ENCODE data around the gene FAM118B. TPM values are rescaled to one million over a fixed set of nuclear protein-coding genes. Genes with fewer than 3 reads are reported as not detected.

Gene FAM118B
- total and polyA plus RNA-seq, 2 of the 8 experiments (the other 6 are each of a cell fraction or from before 2014, with no cell fraction given), result 25.3 to 48.3 TPM

GRCh38 chr11:126267650-126268049 lies 56.1 kb downstream of the FAM118B start:
- Histone ChIP-seq H3K27ac (ENCODE audit: low read depth, low read length) (no peak overlapping the region; the same call in 1 of the 2 replicates), H2AFZ (ENCODE audit: low read length) (no peak overlapping the region), H3K79me2 (ENCODE audit: control insufficient read depth in 1 of 2, insufficient read depth in 2 of 2, low read length in 2 of 2) (peaks cover 0 to 35% of the 10 kb centered on the region in 2 experiments; a peak in 2 of 4 replicates)
- TF ChIP-seq RNF2 (IDR thresholded peaks at IDR 0.05; ENCODE audit: borderline replicate concordance, low read depth, low read length, missing control alignments, poor library complexity, severe bottlenecking), result no peak
- no peak for TF ChIP-seq MAFK (IDR thresholded peaks at IDR 0.05; ENCODE audit: low read depth, low read length)
- no peak for TF ChIP-seq TCF12 (IDR thresholded peaks at IDR 0.05; ENCODE audit: low read depth, low read length)
- no peak for TF ChIP-seq TAF1 (IDR thresholded peaks at IDR 0.05; ENCODE audit: low read depth, low read length)
- no peak for TF ChIP-seq SAP30 (IDR thresholded peaks at IDR 0.05; ENCODE audit: insufficient read depth, insufficient replicate concordance, low read length)

More at GRCh38 chr11:126267650-126268049, 56.1 kb downstream of the FAM118B start:
- Histone ChIP-seq H2AK5ac (ENCODE audit: low read depth, low read length) (no peak overlapping the region), H3K4me2 (ENCODE audit: insufficient read depth in 1 of 2, low read depth in 2 of 2, low read length in 2 of 2) (peak overlapping the region; percentile 85 to 90), H4K91ac (replicated peaks; ENCODE audit: insufficient read length, low read length) (no peak overlapping the region), H3K36me3 (ENCODE audit: control insufficient read depth in 2 of 4, insufficient read depth in 4 of 4, low read length in 3 of 4) (peaks cover 36 to 54% (median 44%) of the 10 kb centered on the region in 4 experiments), H3K79me1 (ENCODE audit: low read depth, low read length) (peaks cover 7% of the 10 kb centered on the region), H3K27me3 (replicated peaks in 1 of 4; ENCODE audit: control insufficient read depth in 3 of 4, extremely low read depth in 1 of 4, insufficient read depth in 3 of 4, low read length in 3 of 4) (no peaks in the 10 kb centered on the region), H3K18ac (ENCODE audit: extremely low read depth, low read length) (no peak overlapping the region), H3K4me3 (ENCODE audit: extremely low read depth in 1 of 4, insufficient read depth in 2 of 4, low read depth in 3 of 4, low read length in 4 of 4) (peak overlapping the region; percentile 64 to 99 (median 93)), H2BK12ac (ENCODE audit: low read depth, low read length) (no peak overlapping the region), H2BK120ac (replicated peaks; ENCODE audit: low read depth, low read length) (no peak overlapping the region), H2BK15ac (ENCODE audit: low read length) (no peak overlapping the region), H4K5ac (ENCODE audit: insufficient read length, low read depth, low read length) (no peak overlapping the region), H2BK20ac (ENCODE audit: low read length) (no peak overlapping the region), H4K20me1 (replicated peaks in 1 of 2; ENCODE audit: control insufficient read depth in 1 of 2, insufficient read depth in 2 of 2, low read length in 2 of 2) (peaks cover 2 to 10% of the 10 kb centered on the region in 2 experiments), H3K9me3 (ENCODE audit: insufficient read depth in 2 of 2, low read depth in 1 of 2, low read length in 1 of 2) (no peaks in the 10 kb centered on the region), H3K23me2 (ENCODE audit: low read depth, low read length) (peaks cover 3% of the 10 kb centered on the region; the same call in 1 of the 2 replicates), H3K23ac (ENCODE audit: insufficient read length) (no peak overlapping the region), H3K4ac (replicated peaks; ENCODE audit: insufficient read length, low read depth, low read length) (peak overlapping the region; percentile 11), H4K8ac (ENCODE audit: extremely low read depth, insufficient read depth, low read length) (no peak overlapping the region; the same call in 1 of the 2 replicates), H3K9ac (replicated peaks in 1 of 4; ENCODE audit: extremely low read depth in 1 of 4, low read depth in 3 of 4, low read length in 3 of 4) (peak overlapping the region in 3 of 4 experiments; percentile 95 to 99 (median 98); a peak in 6 of 7 replicates), H3K4me1 (replicated peaks in 1 of 4; ENCODE audit: control insufficient read depth in 3 of 4, insufficient read depth in 4 of 4, low read length in 3 of 4) (peaks cover 0 to 7% (median 2%) of the 10 kb centered on the region in 4 experiments; a peak in 1 of 7 replicates), H3K14ac (ENCODE audit: insufficient read length) (no peak overlapping the region), H3K56ac (replicated peaks; ENCODE audit: insufficient read length, low read depth, low read length) (no peak overlapping the region), H2BK5ac (ENCODE audit: low read depth, low read length) (no peak overlapping the region)
- CTCF ChIA-PET (ENCODE audit: partially characterized antibody), result no interaction called here
- DNase-seq (ENCODE audit: low read depth in 1 of 2, low spot score in 2 of 2), result no peak
- POLR2A ChIA-PET (ENCODE audit: partially characterized antibody), result interaction anchor here (0.8 to 6.6 kb wide), 13 partner anchors 7 to 326 kb away, joined by 3 to 75 read pairs (median 6); partner anchors contain the start of genes DCPS and TIRAP
- no peak for FAIRE-seq
- 92% methylated on average over 6 of the region's 6 CpGs; no CpG with 5 or more reads in 1 of the 2 experiments for WGBS, 2 experiments (ENCODE audit: extremely low coverage in 1 of 2, insufficient coverage in 1 of 2, insufficient read length in 1 of 2, insufficient replicate concordance in 2 of 2, low coverage in 1 of 2, low lambda C conversion rate in 2 of 2, missing lambda C conversion rate in 1 of 2)
